NCI-H510A (cell line): ENCODE measurements around the gene KCNMA1.
"Not testable (repeated sequence)": the region's sequence is repeated elsewhere in the genome, so short reads cannot be mapped to it uniquely, and the experiment has no call there.

ENCODE experiments used
- DNase-seq: peaks from one replicate; lab custom pipeline; 2025; lab: John Stamatoyannopoulos, UW

The KCNMA1 gene

GRCh38 chr10:77532068-77532467, 105.5 kb downstream of the KCNMA1 start:
- no peak for DNase-seq

GRCh38 chr10:77531441-77532001, 106.1 kb downstream of the KCNMA1 start:
- DNase-seq, result no peak

- no peak for DNase-seq
Measured at GRCh38 chr10:77530011-77530410, 107.6 kb downstream of the KCNMA1 start.

GRCh38 chr10:77529050-77529576, 108.5 kb downstream of the KCNMA1 start:
- DNase-seq, result no peak

- DNase-seq, result no peak
Measured at GRCh38 chr10:77527839-77528238, 109.8 kb downstream of the KCNMA1 start.

GRCh38 chr10:77526868-77527617, 110.6 kb downstream of the KCNMA1 start:
- no peak for DNase-seq

- no peak for DNase-seq
Measured at GRCh38 chr10:77524281-77524711, 113.3 kb downstream of the KCNMA1 start.

GRCh38 chr10:77522268-77522809, 115.3 kb downstream of the KCNMA1 start:
- no peak for DNase-seq

- no peak for DNase-seq
Measured at GRCh38 chr10:77520995-77521394, 116.6 kb downstream of the KCNMA1 start.

GRCh38 chr10:77520290-77520689, 117.3 kb downstream of the KCNMA1 start:
- no peak for DNase-seq

GRCh38 chr10:77519791-77520190, 117.8 kb downstream of the KCNMA1 start:
- not testable (repeated sequence) for DNase-seq

- no peak for DNase-seq
Measured at GRCh38 chr10:77518910-77519274, 118.7 kb downstream of the KCNMA1 start.

GRCh38 chr10:77518241-77518909, 119.2 kb downstream of the KCNMA1 start:
- DNase-seq, result no peak

GRCh38 chr10:77516575-77516974, 121.0 kb downstream of the KCNMA1 start:
- peak; percentile 75 for DNase-seq

- DNase-seq, result no peak
Measured at GRCh38 chr10:77514870-77515269, 122.7 kb downstream of the KCNMA1 start.

GRCh38 chr10:77513781-77514331, 123.8 kb downstream of the KCNMA1 start:
- DNase-seq, result peak; percentile 47

GRCh38 chr10:77513220-77513619, 124.4 kb downstream of the KCNMA1 start:
- no peak for DNase-seq

- no peak for DNase-seq
Measured at GRCh38 chr10:77512219-77512578, 125.4 kb downstream of the KCNMA1 start.

GRCh38 chr10:77511498-77512218, 126.0 kb downstream of the KCNMA1 start:
- DNase-seq, result no peak

GRCh38 chr10:77510695-77511094, 126.9 kb downstream of the KCNMA1 start:
- DNase-seq, result no peak

GRCh38 chr10:77510294-77510693, 127.3 kb downstream of the KCNMA1 start:
- DNase-seq, result no peak

GRCh38 chr10:77509391-77509790, 128.2 kb downstream of the KCNMA1 start:
- DNase-seq, result no peak
